Activated naive CD8-positive, alpha-beta T cell treated with anti-CD3 and anti-CD28 coated beads for 36 hours (primary cell): ENCODE data around the gene GRID1. TPM values are rescaled to one million over a fixed set of nuclear protein-coding genes. Genes with fewer than 3 reads are reported as not detected.

Experiments
- DNase-seq: peaks from one replicate; pipeline ENCODE4 v3.0.0; 2021
- H3K27ac Mint-ChIP-seq: one replicate; pipeline ENCODE4 v1.8.0; 2022; ENCODE audit warnings: mild to moderate bottlenecking, moderate library complexity, mixed read lengths
- H3K27me3 Mint-ChIP-seq: one replicate; pipeline ENCODE4 v1.8.0; 2022; ENCODE audit warnings: mild to moderate bottlenecking, mixed read lengths
- H3K36me3 Mint-ChIP-seq: one replicate; pipeline ENCODE4 v1.8.0; 2021; ENCODE audit warnings: mild to moderate bottlenecking, mixed read lengths
- H3K4me1 Mint-ChIP-seq: one replicate; pipeline ENCODE4 v1.8.0; 2021; ENCODE audit warnings: mixed read lengths
- H3K4me3 Mint-ChIP-seq: one replicate; pipeline ENCODE4 v1.8.0; 2022; ENCODE audit warnings: mild to moderate bottlenecking, moderate library complexity, mixed read lengths
- H3K9me3 Mint-ChIP-seq: one replicate; pipeline ENCODE4 v1.8.0; 2022; ENCODE audit warnings: mixed read lengths
- total RNA-seq, 2 experiments: library from RNA; stranded (reverse); gene quantifications; one replicate each; pipeline ENCODE4 v1.2.3, GENCODE V29; 2021

The GRID1 gene
- total RNA-seq, 2 experiments from 2014 or later, result not detected

DNA sequence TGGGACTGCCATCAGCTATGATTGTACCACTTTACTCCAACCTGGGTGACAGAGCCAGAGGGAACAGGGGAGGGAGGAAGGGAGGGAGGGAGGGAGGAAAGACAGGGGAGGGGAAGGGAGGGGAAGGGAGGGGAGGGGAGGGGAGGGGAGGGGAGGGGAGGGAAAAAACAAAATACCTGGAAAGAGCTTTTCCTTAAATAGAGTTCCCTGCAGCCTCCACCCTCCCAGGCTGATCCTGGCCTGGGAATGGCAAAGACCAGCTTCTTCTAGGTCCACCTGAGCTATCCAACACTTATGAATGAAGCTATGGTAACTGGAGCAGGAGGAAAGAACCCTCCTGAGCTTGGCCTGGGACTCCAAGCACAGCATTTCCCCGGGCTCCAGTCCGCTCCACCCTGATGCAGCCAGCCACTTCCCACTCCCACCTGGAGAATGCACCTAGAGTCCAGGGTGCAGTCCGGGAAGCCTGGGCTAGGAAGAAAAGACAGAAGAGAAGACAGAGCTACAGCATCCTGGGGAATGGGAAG lies 66.1 kb downstream of the GRID1 start:
- H3K4me1 Mint-ChIP-seq, result no peaks in the 10 kb centered on the region

GRCh38 chr10:86299562-86299961 lies 67.0 kb downstream of the GRID1 start:
- DNase-seq, result no peak
- Mint-ChIP-seq H3K27me3 (peaks cover 8% of the 10 kb centered on the region), H3K36me3 (no peaks in the 10 kb centered on the region), H3K4me3 (no peak overlapping the region), H3K27ac (no peak overlapping the region), H3K4me1 (no peaks in the 10 kb centered on the region), H3K9me3 (no peaks in the 10 kb centered on the region)

More for the DNA sequence above, 66.1 kb downstream of the GRID1 start:
- DNase-seq, result no peak
- H3K27ac Mint-ChIP-seq, result no peak overlapping the region
- no peaks in the 10 kb centered on the region for H3K36me3 Mint-ChIP-seq
- H3K9me3 Mint-ChIP-seq, result no peaks in the 10 kb centered on the region
- H3K4me3 Mint-ChIP-seq, result no peak overlapping the region
- peaks cover 13% of the 10 kb centered on the region for H3K27me3 Mint-ChIP-seq

- no peaks in the 10 kb centered on the region for H3K4me1 Mint-ChIP-seq
- H3K27ac Mint-ChIP-seq, result no peak overlapping the region
- H3K36me3 Mint-ChIP-seq, result no peaks in the 10 kb centered on the region
- H3K9me3 Mint-ChIP-seq, result no peaks in the 10 kb centered on the region
- DNase-seq, result no peak
- H3K4me3 Mint-ChIP-seq, result no peak overlapping the region
- no peaks in the 10 kb centered on the region for H3K27me3 Mint-ChIP-seq
Measured at GRCh38 chr10:86298501-86299001, 68.0 kb downstream of the GRID1 start.

- no peak overlapping the region for H3K4me3 Mint-ChIP-seq
- H3K27ac Mint-ChIP-seq, result no peak overlapping the region
- no peak for DNase-seq
- no peaks in the 10 kb centered on the region for H3K36me3 Mint-ChIP-seq
- no peaks in the 10 kb centered on the region for H3K9me3 Mint-ChIP-seq
- no peaks in the 10 kb centered on the region for H3K27me3 Mint-ChIP-seq
- H3K4me1 Mint-ChIP-seq, result no peaks in the 10 kb centered on the region
Measured at GRCh38 chr10:86295791-86296190, 70.8 kb downstream of the GRID1 start.

GRCh38 chr10:86295351-86295750 lies 71.2 kb downstream of the GRID1 start:
- Mint-ChIP-seq H3K36me3 (no peaks in the 10 kb centered on the region), H3K4me3 (no peak overlapping the region), H3K4me1 (no peaks in the 10 kb centered on the region), H3K9me3 (no peaks in the 10 kb centered on the region), H3K27ac (no peak overlapping the region), H3K27me3 (no peaks in the 10 kb centered on the region)
- no peak for DNase-seq

GRCh38 chr10:86294346-86295265 lies 72.0 kb downstream of the GRID1 start:
- Mint-ChIP-seq H3K4me3 (no peak overlapping the region), H3K4me1 (no peaks in the 10 kb centered on the region)
- DNase-seq, result no peak

DNA sequence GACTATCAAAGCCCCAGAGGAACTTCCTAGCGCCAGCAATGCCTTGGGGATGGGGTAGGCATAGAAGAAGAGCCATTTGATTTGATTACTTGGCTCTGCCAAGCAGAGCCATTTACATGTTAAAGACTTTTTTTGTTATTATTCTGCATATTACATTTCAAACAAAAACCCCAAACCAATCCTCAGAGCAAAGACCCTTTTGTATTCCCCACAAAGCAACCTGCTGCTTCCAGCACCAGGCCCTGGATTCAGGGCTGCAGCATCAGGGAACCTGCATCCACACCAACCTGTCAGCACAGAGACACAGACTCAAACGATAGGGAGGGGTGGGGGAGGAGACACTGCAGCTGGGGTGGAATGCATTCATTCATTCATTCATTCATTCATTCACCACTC lies 73.2 kb downstream of the GRID1 start:
- no peak for DNase-seq
- no peak overlapping the region for H3K27ac Mint-ChIP-seq
- no peaks in the 10 kb centered on the region for H3K36me3 Mint-ChIP-seq

More at GRCh38 chr10:86294346-86295265, 72.0 kb downstream of the GRID1 start:
- Mint-ChIP-seq H3K36me3 (no peaks in the 10 kb centered on the region), H3K9me3 (no peaks in the 10 kb centered on the region), H3K27ac (no peak overlapping the region), H3K27me3 (no peaks in the 10 kb centered on the region)

DNA sequence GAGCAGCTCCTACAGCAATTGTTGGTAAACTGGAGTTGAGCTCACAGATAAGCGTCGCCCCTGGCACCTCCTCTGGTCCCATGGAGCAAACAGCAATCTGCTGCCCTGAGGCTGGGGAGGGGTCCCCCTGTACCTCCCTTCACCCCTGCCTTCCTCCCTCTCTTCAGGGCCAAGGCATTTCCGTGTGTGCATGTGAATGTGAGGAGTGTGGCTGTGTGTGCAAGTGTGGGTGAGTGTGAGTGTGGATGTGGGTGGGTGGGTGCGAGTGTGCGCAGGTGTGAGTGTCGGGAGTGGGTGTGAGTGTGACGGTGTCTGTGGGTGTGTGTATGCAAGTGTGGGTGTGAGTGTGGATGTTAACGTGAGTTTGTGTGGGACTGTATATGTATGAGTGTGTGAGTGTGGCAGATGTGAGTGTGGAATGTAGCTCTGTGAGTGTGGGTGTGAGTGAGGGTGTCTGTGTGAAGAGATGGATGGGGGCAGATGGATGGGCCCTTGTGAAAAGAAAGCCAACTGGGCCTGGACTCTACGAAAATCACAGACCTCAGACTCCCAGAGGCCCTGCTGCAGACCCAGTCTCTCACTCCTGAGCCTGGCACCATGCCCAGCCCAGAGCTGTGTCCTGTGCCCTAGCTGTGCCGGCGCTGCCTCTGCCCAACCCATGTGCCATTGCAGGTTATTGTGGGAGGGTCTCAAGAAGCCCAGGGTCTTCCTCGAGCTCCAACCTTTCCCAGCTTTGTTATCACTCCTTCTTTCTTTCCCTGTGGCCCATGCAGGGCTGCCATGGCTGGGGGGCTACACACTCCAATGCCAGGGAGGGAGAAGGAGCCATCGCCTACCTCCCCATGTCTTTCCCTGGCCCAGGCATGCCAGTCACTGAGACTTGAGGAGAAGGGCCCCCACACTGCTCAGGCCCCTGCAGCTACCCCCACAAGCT lies 73.9 kb downstream of the GRID1 start:
- Mint-ChIP-seq H3K4me1 (no peaks in the 10 kb centered on the region), H3K9me3 (no peaks in the 10 kb centered on the region), H3K27ac (no peak overlapping the region), H3K27me3 (no peaks in the 10 kb centered on the region), H3K36me3 (no peaks in the 10 kb centered on the region), H3K4me3 (no peak overlapping the region)
- no peak for DNase-seq

More for the DNA sequence above, 73.2 kb downstream of the GRID1 start:
- Mint-ChIP-seq H3K9me3 (no peaks in the 10 kb centered on the region), H3K27me3 (no peaks in the 10 kb centered on the region), H3K4me3 (no peak overlapping the region), H3K4me1 (no peaks in the 10 kb centered on the region)

- no peak overlapping the region for H3K27ac Mint-ChIP-seq
- H3K27me3 Mint-ChIP-seq, result no peaks in the 10 kb centered on the region
- no peak for DNase-seq
- no peaks in the 10 kb centered on the region for H3K9me3 Mint-ChIP-seq
- no peak overlapping the region for H3K4me3 Mint-ChIP-seq
- no peaks in the 10 kb centered on the region for H3K36me3 Mint-ChIP-seq
- no peaks in the 10 kb centered on the region for H3K4me1 Mint-ChIP-seq
Measured at GRCh38 chr10:86291616-86292340, 74.8 kb downstream of the GRID1 start.

- DNase-seq, result no peak
- H3K36me3 Mint-ChIP-seq, result no peaks in the 10 kb centered on the region
- H3K27me3 Mint-ChIP-seq, result no peaks in the 10 kb centered on the region
- H3K27ac Mint-ChIP-seq, result no peak overlapping the region
- H3K4me1 Mint-ChIP-seq, result no peaks in the 10 kb centered on the region
- H3K4me3 Mint-ChIP-seq, result no peak overlapping the region
- H3K9me3 Mint-ChIP-seq, result no peaks in the 10 kb centered on the region
Measured at GRCh38 chr10:86290933-86291615, 75.5 kb downstream of the GRID1 start.

- no peak overlapping the region for H3K27ac Mint-ChIP-seq
Measured at GRCh38 chr10:86289577-86289868, 77.1 kb downstream of the GRID1 start.

DNA sequence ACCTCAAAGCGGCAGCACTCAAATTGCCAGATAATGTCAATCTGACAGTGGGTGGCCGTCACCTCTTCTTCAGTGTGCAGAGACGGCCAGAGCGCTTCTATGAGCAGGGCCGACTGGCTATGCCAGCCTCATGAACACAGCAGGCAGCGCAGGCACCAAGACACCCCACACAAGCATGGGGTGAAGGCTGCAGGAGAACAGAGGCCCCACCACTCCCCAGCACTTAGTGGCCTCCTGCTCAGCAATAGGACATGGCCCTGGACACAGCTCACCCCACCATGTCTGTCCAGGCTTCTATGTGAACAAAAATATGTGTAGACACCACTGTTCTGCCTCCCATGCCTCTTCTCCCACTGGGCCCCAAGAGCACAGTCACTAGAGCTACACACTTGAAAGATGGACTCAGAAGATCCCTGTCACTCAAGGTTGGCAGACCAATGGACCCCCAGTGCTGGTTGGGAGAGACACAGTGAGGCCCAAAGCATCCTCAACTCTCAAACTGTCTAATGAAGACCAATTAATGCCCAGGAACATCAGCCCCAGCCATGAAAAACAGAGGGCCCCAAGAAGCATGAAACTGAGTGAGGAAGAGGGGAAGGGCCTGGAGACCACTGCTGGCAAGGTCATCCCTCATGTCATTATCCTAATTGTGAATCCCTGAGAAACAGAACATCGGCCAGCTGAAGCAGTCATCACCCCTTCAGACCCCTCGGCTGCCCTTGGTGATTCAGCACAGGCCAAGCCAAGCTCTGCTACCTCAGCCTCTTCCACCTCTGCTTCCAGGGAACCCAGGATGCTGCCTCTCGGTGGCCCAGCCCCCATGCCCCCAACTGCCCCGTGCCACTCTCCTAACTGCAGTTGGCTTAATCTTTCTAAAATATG lies 77.7 kb downstream of the GRID1 start:
- no peak for DNase-seq
- Mint-ChIP-seq H3K27me3 (no peaks in the 10 kb centered on the region), H3K4me3 (no peak overlapping the region), H3K27ac (no peak overlapping the region), H3K4me1 (no peaks in the 10 kb centered on the region), H3K36me3 (no peaks in the 10 kb centered on the region), H3K9me3 (no peaks in the 10 kb centered on the region)

More at GRCh38 chr10:86289577-86289868, 77.1 kb downstream of the GRID1 start:
- no peaks in the 10 kb centered on the region for H3K9me3 Mint-ChIP-seq
- no peaks in the 10 kb centered on the region for H3K36me3 Mint-ChIP-seq
- H3K4me3 Mint-ChIP-seq, result no peak overlapping the region
- no peaks in the 10 kb centered on the region for H3K27me3 Mint-ChIP-seq
- H3K4me1 Mint-ChIP-seq, result no peaks in the 10 kb centered on the region
- no peak for DNase-seq

GRCh38 chr10:86287966-86288579 lies 78.5 kb downstream of the GRID1 start:
- H3K4me1 Mint-ChIP-seq, result no peaks in the 10 kb centered on the region
- no peak overlapping the region for H3K27ac Mint-ChIP-seq
- no peak overlapping the region for H3K4me3 Mint-ChIP-seq
- no peaks in the 10 kb centered on the region for H3K9me3 Mint-ChIP-seq
- no peaks in the 10 kb centered on the region for H3K36me3 Mint-ChIP-seq
- DNase-seq, result no peak
- no peaks in the 10 kb centered on the region for H3K27me3 Mint-ChIP-seq
